GM19239 (cell line): ENCODE measurements around the gene LILRA5.
A peak's percentile ranks its signal among the peaks of the same experiment; 100 is the strongest.
"Not testable (repeated sequence)": the region's sequence is repeated elsewhere in the genome, so short reads cannot be mapped to it uniquely, and the experiment has no call there.

Experiments used
- DNase-seq: peaks from one replicate; pipeline ENCODE4 v3.0.0; 2011; ENCODE audit warnings: low spot score; ENCODE audit not compliant: insufficient read length
- FAIRE-seq: peaks from 2 replicates; lab custom pipeline; 2011; peaks lifted over from hg19 to GRCh38; lab: Jason Lieb, UNC

LILRA5 gene

DNA sequence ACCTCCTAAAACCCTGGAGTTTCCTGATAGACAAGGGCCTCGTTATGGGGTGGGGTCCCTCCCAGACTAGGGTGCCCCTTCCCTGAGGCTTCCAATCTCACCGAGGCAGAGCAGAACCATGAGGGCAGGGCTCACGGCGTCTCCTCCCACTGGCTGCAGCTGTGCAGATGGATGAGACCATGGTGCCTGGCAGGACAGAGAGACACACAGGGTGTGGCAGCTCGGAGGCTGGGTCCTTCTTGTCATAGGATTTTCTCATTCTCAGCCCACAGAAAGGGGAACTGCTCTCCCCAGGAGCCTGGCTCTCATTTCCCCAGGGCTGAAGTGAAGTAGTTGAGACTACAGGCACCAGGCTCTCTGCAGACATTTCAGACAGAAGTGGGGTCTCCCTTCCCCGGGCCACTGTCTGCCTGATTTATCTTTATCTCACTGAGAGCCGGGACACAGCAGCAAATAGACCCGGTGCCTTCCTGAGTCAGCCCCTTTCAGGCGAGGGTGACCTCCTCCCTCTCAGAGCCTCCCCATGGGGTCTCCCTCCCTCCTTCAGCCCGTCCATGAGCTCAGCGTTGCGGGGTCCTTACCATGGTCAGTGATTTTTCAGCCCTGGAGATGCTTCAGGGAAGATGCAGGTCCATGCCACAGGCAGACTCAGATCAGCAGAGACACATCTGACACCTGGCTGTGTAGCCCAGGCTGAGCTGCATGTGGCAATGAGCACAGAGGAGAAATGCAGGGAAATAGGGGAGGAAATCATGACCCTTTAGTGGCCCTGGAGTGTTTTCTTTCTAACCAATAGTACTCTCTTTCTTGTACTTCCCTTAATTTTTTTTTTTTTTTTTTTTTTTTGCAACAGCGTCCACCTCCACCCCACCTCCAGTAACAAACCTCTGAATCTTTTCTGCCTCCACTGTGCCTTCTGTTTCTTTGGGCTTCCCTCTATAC lies at the start of gene LILRA5:
Gene LILRA5 (minus strand): TSS at position 731 of the 942 bp plus-strand sequence. CDS start 147 bp downstream, at position 584.
- FAIRE-seq (no peak), DNase-seq (no peak)

DNA sequence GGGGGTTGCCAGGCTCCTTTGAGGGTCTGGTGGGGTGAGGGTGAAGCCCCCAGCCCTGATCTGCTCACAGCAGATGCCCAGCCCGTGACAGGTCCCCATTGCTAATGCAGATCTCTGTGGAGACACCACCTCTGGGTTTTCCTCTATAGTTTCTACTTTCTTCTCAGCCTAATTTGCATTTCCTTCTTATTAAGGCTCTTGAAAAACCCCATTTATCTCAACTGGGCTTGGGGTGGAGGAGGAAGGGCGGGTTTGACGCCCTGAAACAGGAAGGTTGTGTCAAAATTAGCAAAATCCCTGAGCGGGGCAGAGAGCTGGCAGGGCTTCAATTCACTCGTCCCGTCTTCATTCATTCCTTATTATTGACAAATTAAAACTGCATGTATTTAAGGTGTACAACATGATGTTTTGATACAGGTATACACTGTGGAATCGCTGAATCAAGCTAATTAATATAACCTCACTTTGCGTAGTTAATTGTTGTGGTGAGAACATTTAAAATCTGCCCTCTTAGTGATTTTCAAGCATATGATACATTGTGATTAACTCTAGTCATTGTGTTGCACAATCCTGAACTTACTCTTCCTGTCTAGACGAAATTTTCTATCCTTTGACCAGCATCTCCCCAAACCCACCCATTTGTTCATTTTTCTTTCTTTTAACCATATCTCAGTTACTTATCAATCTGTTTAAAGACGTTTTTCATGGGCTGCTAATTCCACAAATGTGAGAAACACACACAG lies 48.9 kb upstream of the LILRA5 start:
- not testable (repeated sequence) for DNase-seq
- peak; percentile 94 for FAIRE-seq

DNA sequence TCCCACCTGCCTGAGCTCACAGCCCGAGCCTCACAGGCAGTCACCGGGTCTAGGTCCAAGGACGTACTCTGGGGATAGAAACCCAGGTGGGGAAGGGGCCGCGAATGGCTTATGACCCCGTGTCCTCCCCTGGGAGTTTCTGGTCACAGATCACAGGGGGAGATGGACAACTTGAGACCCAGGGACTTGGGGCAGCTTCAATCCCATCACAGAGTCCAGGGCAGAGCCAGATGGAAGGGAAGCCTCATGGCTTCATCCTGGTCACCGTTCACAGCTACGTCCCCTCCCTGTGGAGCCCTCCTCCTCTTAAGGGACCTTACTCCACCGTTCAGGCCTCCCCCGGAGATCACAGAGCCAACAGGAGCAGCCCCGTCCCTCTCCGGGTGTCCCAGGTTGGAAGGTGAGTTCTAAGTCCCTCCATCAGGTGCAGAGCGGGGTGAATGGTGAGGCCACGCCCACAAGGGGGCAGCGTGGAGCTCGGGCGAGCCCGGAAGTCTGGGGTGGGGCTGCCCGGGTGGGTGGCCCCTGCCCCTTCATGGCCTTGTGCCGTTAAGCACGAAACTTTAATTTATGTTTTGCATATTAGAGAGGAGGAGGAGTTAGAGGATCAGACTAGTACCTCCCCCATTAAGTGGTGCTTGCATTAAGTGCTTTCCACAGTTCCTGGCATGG lies 46.3 kb upstream of the LILRA5 start:
- FAIRE-seq: peak; percentile 95
- DNase-seq: not testable (repeated sequence)

DNA sequence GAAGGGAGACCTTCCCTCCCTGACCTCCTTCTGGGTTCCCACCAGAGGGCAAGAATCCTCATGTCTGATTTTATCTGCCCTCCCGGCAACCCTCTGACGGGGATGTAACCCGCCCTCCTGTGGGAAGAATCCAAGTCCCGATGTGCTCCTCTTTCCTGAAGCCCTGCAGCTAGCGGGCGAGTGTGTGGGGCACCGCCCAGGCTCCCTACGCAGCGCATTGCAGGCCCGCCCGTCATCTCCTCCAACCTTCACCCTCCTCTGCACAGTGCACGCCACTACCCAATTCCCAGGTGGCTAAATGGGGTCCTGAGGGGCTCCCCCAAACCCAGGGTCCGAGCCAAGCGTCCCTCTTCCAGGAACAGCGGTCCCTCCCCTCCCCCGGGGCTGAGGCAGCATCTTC lies 44.4 kb upstream of the LILRA5 start:
- DNase-seq: no peak
- no peak for FAIRE-seq

DNA sequence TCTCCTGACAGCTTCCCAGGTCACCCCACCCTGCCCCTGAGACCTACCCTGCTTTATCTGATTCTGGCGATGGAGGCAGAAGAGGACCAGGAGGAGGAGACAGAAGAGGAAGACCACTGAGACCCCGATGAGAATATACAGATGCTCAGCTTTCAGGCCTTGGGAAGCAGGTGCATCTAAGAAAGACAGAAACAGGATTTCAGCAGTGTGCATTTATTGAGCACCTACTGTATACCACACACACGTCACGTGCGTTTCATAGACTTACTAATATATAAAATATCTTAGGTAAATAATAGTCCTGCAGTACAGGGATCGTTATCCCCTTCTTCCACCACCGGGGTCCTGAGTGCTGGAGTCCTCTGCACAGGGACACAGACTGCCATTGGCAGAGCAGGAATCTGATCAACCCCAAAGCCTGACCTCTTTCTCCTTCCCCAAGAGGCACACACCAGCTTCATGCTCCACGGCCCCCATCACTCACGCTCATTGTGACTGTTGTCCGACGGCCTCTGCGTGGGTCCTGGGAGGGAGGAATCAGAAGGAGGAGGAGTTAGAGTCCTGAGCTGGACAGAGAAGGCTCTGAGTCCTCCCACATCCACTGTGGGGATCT lies 43.6 kb upstream of the LILRA5 start:
- no peak for DNase-seq
- FAIRE-seq: no peak

DNA sequence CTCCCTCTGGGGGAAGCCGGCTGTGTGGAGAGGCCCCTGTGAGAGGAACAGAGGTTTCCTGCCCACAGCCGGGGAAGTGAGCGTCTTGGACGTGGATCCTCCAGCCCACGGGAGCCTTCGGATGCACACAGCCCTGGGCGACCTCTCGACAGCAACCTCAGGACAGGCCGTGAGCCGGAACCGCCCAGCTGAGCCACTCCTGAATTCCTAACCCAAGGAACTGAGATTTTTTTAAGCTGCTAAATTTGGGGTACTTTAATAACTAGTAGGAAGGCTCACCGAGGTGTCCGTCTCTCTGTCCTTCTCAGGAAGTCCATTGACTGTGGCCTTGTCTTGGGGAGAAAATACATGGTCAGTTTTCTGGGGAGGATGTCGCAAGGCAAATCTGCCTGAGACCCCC lies 42.7 kb upstream of the LILRA5 start:
- DNase-seq (no peak), FAIRE-seq (no peak)

DNA sequence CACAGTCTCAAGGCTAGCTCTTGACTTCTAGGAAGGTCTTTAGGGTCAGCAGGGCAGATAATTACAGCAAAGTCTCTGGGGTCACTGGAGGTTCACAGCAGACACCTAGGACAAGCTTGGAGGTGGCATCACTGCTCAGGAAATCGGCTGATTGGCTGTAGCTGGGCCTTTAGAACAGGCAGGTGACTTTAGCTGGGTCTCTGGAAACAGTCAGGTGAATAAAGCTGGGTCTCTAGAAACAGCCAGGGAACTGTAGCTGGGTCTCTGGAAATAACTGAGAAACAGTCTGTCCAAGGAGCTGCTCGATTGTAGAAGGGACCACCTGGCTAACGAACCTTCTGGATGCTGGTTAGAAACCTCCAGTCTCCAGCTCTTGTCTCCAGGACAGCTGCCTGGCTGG lies 41.8 kb upstream of the LILRA5 start:
- FAIRE-seq (no peak), DNase-seq (no peak)

DNA sequence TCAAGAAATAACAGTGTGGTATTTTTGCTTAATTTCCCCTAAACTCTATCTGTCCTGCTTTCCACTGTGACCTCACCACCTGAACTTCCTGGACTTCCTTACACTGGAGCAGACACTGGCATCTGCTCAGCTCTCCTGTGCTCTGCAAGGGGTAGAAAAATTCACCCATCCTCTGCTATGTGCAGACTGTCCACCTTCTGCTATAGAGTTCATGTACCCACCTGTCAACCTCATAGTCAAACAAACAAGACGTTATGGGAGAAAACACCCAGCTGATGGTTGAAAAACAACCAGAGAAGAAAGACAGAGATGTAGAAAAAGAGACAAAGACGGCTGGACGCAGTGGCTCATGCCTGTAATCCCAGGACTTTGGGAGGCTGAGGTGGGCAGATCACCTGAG lies 39.6 kb upstream of the LILRA5 start:
- no peak for DNase-seq
- no peak for FAIRE-seq

DNA sequence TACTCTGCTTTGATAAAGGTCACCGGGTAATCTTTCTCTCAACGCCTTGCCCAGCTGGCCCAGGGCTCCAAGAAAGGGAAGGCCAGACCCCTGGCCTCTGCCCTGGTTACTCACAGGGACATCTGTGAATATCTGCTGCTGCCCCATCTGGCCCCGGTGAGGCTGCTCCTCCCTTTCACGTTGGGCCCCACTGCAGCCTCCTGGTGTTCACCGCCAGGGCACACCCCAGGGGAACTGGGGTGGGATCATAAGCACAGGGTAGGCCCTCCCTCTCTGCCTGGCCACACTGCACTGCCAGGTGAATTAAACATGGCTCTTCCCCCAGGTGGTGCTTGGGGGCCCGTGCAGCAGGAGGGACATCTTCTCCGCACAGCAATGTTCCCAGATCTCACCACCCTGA lies 39.1 kb upstream of the LILRA5 start:
- DNase-seq (no peak), FAIRE-seq (no peak)

DNA sequence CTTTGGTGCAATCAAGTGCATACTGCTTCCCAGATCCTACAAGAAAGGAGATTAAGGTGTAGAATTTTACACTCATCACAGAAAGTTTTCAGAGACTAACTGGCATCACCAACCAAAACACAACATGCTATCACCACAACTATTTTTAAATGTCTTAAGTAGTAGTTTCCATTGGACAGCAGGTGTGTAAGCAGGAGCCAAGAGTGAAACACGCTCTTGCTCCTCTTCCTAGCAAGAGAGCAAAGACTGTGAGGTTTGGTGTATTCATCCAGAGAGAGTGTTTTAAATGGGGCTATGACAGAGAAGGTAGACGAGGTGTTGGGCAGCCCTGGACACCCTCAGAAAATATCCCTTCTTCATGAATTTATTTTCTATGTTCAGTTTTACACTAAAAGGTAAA lies 38.5 kb upstream of the LILRA5 start:
- DNase-seq (no peak), FAIRE-seq (no peak)

DNA sequence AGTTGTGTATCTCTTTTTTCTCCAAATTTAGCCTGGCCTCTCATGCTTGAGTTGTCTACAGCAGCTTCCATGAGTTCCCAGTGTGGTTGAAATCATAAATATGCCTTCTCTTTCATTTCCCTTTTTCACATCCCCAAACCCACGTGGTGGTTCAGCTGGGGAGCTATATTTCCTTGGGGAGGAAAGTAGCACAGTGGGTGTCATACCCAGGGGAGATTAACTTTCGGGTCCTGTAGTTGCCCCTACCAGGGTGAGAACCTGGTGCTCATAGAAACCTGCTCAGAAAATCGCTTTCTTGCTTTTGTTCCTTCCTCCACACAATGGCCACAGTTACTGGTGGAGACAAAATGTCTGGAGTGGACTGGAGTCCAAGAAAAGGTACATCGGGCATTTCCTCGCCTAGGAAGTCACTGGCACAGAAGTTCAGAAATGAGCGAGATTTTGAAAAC lies 33.0 kb upstream of the LILRA5 start:
- no peak for FAIRE-seq
- no peak for DNase-seq

DNA sequence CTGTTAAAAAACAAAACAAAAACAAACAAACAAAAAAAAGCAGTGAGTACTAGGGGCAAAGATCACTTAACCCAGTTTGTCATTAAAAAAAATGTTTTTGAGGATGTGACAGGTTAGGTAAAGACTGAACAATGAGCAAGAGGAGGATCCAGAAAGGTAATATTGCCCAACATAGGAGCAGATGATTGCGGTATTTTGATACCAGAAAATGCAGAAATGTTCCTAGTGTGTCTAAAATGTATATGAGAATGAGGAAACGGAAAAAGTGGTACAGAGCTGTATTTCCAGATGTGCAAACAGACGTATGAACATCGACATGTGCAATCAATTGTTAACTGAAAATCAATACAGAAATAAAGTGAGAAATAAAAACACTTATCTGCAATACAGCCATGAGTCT lies 30.9 kb upstream of the LILRA5 start:
- no peak for DNase-seq
- FAIRE-seq: no peak

DNA sequence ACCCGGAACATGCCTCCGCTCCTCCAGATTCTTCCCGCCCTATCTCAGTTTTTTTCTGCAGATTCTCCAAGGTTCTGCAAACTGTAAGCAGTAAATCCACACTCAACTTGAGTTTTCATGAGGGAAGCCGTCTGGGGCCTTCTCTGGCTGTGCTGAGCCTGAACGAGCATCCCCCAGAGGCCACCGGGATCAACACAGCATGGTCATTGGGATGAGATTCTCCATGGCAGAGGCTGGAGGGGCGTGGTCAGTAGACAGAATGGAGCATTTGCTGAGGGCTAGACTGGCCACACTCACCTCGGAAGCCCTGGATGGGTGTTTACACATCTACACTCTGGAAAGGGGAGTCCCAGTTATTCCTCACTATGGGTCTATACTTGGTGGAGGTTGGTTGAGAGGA lies 28.3 kb upstream of the LILRA5 start:
- DNase-seq: no peak
- FAIRE-seq: no peak

DNA sequence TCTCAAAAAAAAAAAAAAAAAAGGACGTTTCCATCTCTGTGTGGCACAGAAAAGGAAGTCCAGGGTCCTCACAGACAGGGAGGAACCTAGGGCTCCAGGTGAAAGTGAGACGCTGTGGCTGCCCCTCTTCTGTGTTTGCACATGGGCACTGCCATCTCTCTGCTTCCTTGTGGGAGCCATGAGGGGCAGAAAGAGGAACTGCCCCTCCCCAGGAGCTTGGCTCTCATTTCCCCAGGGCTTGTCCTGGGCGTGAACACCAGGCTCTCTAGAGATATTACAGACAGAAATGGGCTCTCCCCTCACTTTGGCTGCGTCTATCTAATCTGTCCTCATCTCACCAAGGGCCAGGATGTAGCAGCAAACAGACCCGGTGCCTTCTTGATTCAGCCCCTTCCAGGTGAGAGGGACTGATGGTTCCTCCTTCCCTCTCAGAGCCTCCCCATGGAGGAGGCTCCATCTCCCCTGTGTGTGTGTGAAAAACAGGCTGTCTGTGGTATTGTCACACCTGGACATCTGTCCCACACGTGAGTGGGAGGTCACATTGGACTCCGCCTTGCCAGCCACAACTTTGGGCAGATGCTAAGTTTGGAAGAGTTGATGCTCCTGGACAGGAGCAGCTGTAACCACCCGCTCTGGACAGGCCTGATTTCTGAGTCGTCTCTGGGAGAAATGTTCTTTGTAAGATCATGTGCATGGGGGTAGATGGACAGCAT lies 26.8 kb upstream of the LILRA5 start:
- FAIRE-seq (no peak), DNase-seq (no peak)

DNA sequence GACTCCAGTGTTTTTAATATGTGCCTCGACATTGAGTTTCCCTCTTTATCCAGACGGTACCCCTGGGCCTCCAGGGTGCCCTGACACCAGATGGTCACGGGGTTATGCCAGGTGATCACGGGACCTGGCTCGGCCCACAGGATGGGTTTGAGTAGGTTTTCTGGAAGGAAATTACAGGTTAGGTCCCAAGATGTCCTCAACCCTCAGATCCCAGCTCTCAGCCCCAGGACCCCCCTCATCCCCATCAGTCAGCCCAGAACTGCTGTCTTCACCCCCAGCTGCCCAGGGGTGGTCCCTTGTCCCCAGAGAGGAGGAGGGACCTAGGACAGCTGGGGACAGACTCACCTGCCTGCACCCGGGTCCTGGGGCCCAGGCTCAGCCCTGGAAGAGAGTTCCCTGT lies 25.6 kb upstream of the LILRA5 start:
- FAIRE-seq: no peak

DNA sequence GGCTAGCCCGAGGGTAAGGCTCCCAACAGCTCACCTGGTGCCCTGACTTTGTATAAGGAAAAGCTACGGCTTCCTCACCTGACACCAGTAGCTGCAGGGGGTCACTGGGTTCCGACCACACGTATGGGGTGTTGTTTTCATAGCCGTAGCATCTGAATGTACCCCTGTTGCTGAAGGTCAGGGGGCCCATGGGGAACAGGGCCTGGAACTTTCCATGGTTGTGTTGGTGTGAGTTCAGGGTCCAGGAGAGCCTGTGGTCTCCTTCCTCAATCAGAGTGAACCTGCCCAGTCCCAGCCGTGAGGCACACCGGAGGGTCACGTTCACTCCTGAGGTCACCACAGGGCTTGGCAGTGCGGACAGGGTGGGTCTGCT lies 24.9 kb upstream of the LILRA5 start:
- DNase-seq (no peak), FAIRE-seq (no peak)

More for the DNA sequence above, 25.6 kb upstream of the LILRA5 start:
- no peak for DNase-seq

DNA sequence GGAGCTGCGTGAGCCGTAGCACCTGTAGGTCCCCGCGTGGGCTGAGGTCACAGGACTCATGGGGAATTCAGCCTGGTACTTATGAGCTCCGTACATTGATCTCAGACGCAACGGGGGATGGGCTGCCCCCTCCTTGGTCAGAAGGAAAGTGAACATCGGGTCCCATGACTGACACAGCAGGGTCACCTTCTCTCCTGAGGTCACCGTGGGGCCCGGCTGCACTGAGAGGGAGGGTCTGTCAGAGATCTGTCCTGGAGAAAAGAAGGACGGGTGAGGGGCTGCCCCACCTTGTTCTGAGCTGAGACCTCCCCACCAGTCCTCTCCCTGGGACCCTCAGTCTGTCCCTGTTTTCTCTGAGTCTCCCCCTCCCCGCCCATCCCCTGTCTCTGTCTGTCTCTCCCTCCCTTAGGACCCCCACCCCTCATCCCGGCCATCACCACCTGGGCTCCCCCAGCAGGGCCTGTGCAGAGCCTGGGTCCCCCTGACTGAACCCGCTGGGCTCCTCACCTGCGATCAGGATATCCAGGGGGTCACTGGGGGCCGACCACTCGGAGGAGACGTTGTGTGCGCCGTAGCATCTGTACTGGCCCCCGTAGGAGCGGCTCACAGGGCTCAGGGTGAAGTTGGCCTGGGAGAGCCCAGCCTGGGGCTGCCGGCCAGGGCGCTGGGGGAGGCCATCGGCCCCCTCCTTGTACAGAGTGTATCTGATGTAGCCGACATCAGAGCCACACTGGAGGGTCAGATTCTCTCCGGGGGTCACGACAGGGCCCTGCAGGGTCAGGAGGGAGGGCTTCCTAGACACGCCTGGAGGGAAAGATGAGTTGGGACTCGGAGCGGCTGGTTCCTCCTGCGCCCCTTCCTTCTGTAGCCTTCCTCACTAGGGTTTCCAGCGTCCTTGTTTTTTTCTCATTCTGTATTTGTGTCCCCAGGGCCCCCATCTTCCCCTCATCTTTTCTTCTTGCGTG lies 24.2 kb upstream of the LILRA5 start:
- DNase-seq (no peak), FAIRE-seq (no peak)

DNA sequence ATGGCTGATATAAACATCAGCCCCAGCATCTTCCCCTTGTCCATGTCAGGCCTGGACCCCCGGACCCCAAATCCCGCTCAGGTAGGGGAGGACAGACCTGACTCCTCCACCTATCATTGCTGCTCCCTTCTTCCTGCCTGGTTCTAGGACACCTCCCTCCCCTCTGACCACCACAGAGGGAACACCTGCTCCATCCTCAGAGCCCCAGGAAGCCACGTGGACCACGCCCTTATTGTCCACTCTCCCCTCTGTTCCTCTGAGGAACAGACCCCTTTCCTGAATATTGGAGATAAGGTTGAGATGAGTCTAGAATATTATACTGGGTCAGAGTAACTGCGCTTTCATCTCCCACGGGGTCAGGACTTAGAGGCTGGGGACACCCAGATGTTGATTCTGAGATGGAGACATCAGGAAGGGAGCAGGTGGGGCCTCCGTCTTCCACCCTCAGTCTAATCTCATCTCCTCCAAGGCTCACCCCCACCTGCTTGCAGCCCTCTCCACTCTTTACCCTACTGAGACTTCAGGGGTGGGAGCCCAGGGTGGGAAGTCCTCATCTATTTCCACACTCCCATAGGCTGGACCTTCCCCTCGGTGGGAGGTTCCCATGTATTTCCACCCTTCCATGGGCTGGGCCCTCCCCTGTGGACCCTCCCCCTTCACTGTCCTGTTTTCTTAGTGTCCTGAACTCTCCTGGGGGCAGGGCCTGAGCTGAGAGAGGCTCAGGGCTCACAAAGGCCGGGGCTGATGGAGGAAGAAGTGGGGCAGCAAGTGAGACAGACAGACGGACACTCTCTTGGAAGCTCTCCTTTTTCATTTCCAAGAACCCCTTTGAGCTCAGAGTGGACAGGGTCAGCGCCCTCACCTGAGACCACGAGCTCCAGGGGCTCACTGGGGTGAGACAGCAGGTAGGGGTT lies 23.3 kb upstream of the LILRA5 start:
- FAIRE-seq: no peak

More for the DNA sequence above, 23.3 kb upstream of the LILRA5 start:
- DNase-seq: no peak
